Upper lobe of left lung (tissue), 4 donors: ENCODE measurements around the gene ARHGAP15.

Source experiments
- CTCF ChIP-seq, 6 experiments: fragments of 450-650 bp in 4 of 6; fragments of 200-600 bp in 2 of 6; sonication (generic) in 2 of 6; IDR thresholded peaks; one replicate each; pipeline ENCODE4 v1.5.1; 2016 to 2019; ENCODE audit warnings: antibody characterized with exemption in 6 of 6
- EP300 ChIP-seq, 4 donors: sonication (generic); formaldehyde crosslinking; IDR thresholded peaks; one replicate each; pipeline ENCODE4 v1.5.1; 2017; ENCODE audit warnings: antibody characterized with exemption in 4 of 4, control low read depth in 2 of 4
- POLR2A ChIP-seq, 4 donors: fragments of 450-650 bp; IDR thresholded peaks; one replicate each; pipeline ENCODE4 v1.5.1; 2016 to 2017; ENCODE audit warnings: antibody characterized with exemption in 4 of 4, mild to moderate bottlenecking in 2 of 4
- POLR2AphosphoS5 ChIP-seq, 2 donors: sonication (generic); formaldehyde crosslinking; IDR thresholded peaks; one replicate each; pipeline ENCODE4 v1.5.1; 2017; ENCODE audit warnings: antibody characterized with exemption in 2 of 2

- TF ChIP-seq POLR2AphosphoS5 (IDR thresholded peaks at IDR 0.05) (no peak), EP300 (IDR thresholded peaks at IDR 0.05) (no peak), CTCF (IDR thresholded peaks at IDR 0.05) (no peak), POLR2A (IDR thresholded peaks at IDR 0.05) (no peak)
These were observed 3.5 kb upstream of the ARHGAP15 start for GRCh38 chr2:143125717-143126116.
